IPS-18c (cell line): ENCODE data around the gene MPDU1.
"Not testable (repeated sequence)": the region's sequence is repeated elsewhere in the genome, so short reads cannot be mapped to it uniquely, and the experiment has no call there.

Experiments
- H3K4me3 ChIP-seq: 2 replicates; pipeline ENCODE4 v1.7.0; 2013; ENCODE audit warnings: low read depth, mild to moderate bottlenecking, low read length, moderate library complexity; ENCODE audit not compliant: insufficient read depth
- H3K9me3 ChIP-seq: one replicate; pipeline ENCODE4 v1.6.1; 2013; ENCODE audit warnings: mild to moderate bottlenecking, low read length, moderate library complexity; ENCODE audit not compliant: control insufficient read depth, insufficient read depth

The MPDU1 gene

DNA sequence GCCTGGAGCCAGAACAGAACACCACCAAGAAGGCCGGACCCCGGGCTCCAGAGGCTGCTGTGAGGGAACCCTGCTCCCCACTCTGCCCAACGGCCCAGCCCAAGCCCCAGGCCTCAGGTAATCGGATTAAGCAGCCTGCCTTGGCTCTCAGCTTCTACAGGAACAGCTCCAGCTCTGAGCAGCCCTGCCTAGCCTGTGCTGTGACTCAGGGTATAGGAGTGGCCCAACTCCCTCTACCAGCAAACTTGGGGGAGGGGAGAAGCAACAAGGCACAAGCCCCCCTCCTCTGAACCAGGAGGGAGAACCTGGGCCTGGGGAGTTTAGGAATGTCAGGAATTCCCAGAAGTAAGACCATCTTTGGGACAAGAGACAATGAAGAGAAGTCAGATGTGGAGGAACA, 7.1 kb downstream of the MPDU1 start:
- H3K9me3 ChIP-seq = no peaks in the 10 kb centered on the region
- H3K4me3 ChIP-seq = no peak overlapping the region

DNA sequence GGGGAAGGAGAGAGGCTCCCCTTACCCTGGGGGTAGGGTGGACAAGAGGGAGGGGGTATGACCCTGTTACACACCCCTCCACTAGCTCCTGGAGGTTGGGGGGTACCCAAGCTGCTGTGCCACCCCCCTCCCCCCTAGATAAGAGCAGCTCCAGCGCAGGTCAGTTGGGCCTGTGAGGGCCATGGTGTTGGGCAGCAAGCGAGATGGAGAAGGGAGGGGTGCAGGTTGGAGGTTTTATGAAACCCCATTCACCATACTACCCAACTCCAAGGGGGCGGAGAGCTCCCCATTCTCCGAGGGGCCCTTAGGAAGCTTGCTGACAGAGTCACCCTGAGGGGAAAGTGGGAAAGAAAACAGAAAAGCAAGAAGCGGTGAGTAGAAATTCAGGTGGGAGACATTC, 7.9 kb downstream of the MPDU1 start:
- no peak overlapping the region for H3K4me3 ChIP-seq
- H3K9me3 ChIP-seq = no peaks in the 10 kb centered on the region

DNA sequence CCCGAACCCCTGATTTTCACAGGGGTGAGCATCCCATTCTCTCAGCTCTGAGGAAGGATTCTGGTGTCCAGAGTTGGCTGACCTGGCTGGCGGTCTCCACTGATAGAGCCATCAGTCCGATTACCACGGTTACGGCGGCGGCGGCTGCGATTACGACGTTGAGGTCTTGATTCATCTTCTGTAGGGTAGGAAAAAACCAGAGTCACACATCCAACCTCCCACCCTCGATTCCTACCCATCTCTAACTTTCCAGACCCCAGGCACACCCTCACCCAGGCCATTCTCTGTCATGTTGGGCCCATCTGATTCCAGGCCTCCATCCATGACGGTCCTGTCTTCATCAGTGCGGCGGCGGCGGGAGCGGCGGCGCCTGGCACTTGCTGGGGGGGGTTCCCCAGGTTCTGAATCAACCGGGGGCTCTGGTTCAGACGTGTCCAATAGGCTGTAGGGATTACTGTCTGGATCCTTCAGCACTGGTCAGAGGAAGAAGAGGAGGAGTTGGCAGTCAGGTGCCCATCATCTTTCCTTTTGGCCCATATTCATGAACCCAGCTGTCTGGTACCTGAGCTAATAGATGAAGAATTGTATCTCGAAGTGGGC, 8.9 kb downstream of the MPDU1 start:
- H3K4me3 ChIP-seq = no peak overlapping the region
- H3K9me3 ChIP-seq = no peaks in the 10 kb centered on the region

DNA sequence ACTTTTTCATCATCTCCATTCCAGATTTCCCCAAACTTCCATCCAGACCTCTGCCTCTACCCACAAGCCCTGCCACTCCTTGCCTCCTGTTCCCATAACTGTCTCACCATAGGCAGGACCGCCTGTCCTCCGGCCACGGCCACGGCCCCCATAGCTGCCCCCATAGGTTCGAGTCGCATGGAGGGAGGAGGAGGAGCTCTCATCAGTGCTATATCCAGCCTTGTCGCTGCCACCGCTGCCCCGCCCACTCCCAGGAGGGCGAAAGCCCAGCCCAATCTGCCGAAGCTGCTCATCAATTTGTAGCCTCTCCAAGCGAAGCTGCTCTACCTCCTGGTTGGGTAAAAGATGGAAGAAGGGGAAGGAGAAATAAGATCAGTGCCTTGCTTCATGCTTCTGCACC, 9.6 kb downstream of the MPDU1 start:
- Histone ChIP-seq H3K4me3 (no peak overlapping the region), H3K9me3 (no peaks in the 10 kb centered on the region)

DNA sequence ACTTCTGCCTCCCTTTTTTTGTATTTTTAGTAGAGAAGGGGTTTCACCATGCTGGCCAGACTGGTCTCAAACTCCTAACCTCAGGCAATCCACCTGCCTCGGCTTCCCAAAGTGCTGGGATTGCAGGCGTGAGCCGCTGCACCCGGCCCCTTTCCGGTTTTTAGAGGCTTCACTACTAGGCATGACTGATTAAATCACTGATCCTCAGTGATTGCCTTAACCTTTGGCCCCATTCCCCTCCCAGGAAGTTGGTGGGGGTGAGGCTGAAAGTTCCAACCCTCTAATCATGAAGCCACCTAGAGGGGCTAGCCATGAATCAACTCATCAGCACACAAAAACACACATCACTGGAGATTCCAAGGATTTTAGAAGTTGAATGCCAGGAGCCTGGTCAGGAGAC, 13.9 kb downstream of the MPDU1 start:
- H3K4me3 ChIP-seq, H3K9me3 ChIP-seq: not testable (repeated sequence)

DNA sequence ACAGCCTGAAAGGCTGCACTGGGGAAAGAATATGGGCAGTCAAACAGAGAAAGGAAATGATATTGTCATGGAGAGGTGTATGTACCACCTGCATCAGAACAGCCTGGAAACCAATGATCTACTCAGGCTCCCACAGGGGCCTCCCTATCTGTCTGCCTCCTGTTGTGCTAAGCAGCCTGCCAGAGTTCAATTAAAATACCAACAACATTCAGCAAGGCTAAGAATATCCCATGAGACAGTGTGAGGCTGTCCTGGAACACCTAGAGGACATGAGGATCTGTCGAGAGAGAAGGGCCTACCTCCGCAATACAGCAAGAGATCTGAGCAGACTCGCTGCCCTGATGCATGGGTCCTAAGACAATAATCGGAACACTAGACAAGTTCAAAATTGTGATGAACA, 22.6 kb downstream of the MPDU1 start:
- no peaks in the 10 kb centered on the region for H3K9me3 ChIP-seq

DNA sequence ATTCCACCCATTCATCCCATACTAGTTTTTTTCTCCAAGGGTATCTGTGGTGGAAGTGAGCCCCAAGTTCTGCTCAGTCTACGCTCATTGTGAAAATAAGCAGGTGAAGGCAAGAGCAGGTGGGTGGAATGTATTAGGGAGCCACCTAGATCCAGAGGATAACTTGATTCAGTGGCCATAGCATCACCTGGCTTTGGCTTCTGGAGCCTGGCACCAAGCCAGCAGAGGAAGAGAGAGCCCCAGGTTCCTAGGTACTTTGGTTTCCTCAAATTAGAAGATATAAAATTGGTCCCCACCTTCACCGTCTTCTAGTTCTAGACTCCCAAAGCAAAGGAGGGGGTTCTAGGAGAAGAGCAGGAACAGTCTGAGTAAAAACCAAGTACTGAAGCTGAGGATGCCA, 27.0 kb downstream of the MPDU1 start:
- Histone ChIP-seq H3K9me3 (no peaks in the 10 kb centered on the region), H3K4me3 (no peak overlapping the region)

More for the DNA sequence above, 22.6 kb downstream of the MPDU1 start:
- no peak overlapping the region for H3K4me3 ChIP-seq

DNA sequence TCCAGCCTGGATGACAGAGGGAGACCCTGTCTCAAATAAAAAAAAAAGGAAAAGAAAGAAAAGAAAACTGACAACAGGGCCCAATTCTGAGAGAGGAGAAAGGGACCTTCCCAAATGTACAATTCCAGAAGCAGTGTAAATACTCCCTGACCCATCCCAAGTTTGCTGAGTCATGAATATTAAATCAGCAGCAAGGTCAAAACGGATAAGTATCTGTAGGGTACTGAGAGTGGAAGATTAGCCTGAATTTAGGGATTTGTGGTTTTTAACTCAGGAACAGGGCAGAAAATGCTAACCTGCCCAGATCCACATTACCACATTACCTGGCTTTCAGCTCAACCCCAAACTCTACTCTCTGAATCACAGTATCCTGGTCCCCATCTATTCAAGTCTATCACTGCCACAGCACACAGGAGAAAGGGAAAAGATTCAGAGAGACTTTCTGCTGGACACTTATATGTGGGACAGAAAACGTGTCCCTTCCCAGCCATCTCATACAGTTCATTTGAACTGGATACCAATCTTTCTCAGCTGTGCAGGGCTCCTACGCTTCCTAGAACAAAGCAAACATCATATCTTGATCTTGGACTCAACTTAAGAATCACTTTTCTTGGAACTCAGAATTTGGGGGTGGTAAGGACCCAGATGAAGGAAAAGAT, 28.1 kb downstream of the MPDU1 start:
- Histone ChIP-seq H3K9me3 (no peaks in the 10 kb centered on the region), H3K4me3 (no peak overlapping the region; the same call in 1 of the 2 replicates)

DNA sequence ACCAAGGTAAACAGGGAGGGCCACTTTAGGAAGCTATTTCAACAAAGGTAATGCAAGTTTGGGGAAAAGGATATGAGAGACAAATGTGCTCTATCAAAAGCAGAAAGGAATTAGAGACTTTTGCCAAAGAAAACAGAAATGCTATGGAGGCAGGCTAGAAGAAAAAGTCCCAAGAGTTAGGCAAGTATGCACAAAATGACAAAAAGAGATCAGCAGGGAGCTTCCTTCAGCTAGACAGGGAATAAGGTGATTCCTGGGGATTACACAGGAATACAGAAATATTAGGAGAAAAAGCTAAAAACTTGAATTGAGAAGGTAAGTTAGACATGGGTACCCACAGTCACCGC, 28.6 kb downstream of the MPDU1 start:
- Histone ChIP-seq H3K9me3 (no peaks in the 10 kb centered on the region), H3K4me3 (no peak overlapping the region)

DNA sequence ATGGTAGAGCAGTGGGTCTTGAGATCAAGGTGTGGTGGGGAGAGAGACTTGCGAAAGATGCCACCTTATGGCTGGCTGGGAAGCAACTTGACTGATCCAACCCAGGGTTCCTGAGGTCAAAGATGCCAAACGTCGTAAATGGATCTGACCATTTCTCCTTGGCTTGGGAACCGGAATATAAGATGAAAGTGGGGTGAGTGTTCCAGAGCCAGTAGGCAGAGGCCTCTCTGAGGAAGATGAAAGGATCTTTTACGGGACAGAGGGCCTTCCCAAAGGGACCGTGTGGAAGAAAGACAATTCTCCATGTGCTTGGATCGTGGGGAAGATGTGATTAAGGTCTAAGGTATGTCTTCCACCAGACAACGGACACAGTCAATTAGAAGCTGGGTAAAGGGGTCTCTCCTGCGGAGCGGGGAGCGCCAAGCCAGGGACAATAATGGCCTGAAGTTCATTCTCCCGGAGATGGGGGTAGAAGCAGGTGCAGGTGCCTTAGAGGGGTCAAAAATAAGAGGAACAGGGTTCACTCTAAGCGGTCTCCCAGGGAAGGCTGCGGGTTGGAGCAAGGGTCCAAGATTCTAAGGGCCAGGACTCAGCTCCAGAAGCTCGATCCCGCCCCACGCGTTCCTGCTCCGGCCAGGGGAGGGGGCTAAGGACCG, 30.2 kb downstream of the MPDU1 start:
- H3K9me3 ChIP-seq = no peaks in the 10 kb centered on the region
- H3K4me3 ChIP-seq = peak overlapping the region; percentile 87

DNA sequence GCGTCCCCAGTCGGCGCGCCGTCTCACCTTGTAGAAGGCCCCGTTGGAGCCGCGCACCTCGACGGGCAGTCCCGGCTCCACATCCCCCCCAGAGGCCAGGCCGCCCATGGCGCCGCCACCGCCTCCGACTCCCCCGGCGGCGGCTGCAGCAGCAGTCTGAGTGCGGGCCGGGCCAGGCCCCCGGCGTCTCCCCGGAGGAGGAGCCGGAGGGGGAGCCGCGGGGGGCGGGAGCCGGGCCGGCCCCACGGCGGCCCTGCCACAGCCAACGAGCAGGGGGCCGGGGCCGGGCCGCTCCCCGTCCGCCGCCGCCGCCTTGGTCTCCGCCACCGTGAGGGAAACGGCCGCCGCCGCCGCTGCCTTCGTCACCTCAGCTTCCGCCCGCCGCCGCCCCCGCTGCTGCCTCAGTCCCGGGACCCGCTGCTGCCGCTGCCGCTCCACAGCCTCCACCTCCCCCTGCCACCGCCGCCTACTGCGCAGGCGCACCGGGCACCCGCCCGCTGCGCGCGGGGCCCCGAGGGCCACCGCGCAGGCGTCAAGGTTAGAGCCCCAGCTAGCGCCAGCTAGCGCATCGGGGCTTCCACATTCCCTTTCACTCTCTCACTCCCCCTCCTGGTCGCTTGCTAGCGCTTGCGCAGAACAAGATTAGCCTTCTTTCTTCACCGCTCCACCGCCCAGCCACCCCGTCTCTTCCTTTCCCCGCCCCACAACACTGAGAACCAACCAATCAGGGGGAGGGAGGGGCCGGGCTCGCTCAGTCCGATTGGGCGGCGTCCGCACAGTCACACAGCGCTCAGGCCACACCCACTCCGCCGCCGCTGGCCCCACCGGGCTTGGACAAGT, 31.0 kb downstream of the MPDU1 start, which contains the start of gene FXR2:
Gene FXR2, minus strand, starts transcription at position 473 of the 840 bp plus-strand sequence. Its CDS starts 365 bp downstream, at position 108.
- Histone ChIP-seq H3K9me3 (no peaks in the 10 kb centered on the region), H3K4me3 (peak within 1 kb of the TSS; percentile 87)

DNA sequence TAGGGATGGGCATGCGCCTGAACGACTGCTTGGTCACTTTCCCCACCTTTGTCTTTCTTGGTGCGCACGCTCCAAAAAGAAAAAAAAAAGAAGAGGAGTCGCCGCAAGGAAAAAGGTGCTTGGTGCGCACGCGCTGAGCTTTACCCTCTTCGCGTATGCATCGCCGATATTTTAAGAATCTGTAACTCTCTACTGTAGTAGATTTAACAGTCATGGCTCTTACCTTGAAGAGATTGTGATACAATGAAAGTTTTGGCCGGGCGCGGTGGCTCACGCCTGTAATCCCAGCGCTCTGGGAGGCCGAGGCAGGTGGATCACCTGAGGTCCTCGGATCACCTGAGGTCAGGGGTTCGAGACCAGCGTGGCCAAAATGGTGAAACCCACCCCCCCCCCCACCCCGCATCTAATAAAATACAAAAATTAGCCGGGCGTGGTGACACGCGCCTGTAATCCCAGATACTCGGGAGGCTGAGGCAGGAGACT, 31.7 kb downstream of the MPDU1 start:
- H3K4me3 ChIP-seq = peak overlapping the region; percentile 2; the same call in 1 of the 2 replicates
- no peaks in the 10 kb centered on the region for H3K9me3 ChIP-seq

DNA sequence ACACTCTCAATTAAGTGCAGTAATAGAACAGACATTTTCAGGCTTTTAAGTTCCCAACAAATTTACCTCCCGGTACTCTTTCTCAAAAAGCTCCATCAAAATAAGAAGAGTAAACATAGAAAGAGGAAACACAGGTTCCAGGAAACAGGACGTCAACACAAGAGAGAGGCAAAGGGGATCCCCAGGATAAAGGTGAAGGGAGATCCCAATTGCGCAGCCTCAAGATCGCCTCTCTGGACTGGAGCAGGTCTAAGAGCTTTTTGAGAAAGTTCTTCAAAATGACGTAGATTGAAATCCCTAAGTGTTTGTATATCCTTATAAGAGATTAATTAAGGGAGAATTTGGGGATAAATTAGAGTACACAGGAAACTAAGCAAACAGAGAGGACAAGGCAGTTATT, 35.0 kb downstream of the MPDU1 start:
- Histone ChIP-seq H3K4me3 (no peak overlapping the region), H3K9me3 (no peaks in the 10 kb centered on the region)

DNA sequence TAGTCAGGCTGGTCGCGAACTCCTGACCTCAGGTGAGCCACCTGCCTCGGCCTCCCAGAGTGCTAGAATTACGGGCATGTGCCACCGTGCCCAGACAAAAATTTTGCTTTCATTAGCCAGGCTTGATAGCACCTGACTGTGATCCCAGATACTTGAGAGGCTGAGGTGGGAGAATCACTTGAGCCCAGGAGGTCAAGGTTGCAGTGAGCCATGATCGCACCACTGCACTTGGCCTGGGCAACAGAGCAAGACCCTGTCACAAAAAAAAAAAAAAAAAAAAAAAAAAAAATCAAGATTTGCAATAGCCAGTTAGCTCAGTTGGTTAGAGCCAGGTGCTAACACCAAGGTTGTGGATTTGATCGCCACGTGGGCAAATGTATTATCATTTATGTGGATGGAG, 37.2 kb downstream of the MPDU1 start:
- H3K4me3 ChIP-seq = no peak overlapping the region
- H3K9me3 ChIP-seq = no peaks in the 10 kb centered on the region

DNA sequence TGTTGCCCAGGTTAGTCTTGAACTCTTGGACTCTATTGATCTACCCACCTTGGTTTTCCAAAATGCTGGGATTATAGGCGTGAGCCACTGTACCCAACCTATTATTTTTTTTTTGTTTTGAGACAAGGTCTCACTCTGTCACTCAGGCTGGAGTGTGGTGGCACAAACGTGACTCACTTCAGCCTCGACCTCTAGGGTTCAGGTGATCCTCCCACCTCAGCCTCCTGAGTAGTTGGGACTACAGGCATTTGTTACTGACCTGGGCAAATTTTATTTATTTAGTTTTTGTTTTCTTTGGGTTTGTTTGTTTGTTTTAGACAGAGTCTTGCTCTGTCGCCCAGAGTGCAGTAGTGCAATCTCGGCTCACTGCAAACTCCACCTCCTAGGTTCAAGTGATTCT, 40.0 kb downstream of the MPDU1 start:
- Histone ChIP-seq H3K4me3 (no peak overlapping the region), H3K9me3 (no peaks in the 10 kb centered on the region)

DNA sequence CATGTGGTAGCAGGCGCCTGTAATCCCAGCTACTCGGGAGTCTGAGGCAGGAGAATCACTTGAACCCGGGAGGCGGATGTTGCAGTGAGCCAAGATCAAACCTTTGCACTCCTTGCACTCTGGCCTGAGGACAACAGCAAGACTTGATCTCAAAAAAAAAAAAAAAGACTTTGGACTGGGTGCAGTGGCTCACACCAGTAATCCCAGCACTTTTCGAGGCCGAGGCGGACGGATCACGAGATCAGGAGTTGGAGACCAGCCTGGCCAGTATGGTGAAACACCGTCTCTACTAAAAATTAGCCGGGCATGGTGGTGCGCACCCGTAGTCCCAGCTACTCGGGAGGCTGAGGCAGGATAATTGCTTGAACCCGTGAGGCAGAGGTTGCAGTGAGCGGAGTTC, 42.1 kb downstream of the MPDU1 start:
- H3K4me3 ChIP-seq, H3K9me3 ChIP-seq: not testable (repeated sequence)

DNA sequence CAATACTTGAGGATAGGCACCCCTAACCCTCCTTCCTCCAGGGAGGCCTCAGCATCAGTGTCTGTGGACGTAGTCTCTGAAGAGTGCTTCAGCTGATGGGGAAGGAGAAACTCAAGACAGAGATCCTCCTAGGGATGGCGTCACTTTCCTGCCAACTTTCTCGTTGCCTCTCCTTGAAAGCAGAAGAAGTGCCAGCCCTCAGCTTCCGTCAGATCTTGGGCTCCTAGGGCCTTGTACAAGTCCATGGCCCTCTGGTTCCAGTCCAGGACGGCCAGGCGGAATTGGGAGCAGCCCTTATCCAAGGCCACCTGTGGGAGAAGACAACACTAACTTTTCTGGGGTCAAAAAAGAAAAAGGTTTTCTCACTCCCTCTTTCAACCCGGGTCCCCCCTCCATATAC, 42.7 kb downstream of the MPDU1 start:
- no peaks in the 10 kb centered on the region for H3K9me3 ChIP-seq
- H3K4me3 ChIP-seq = peak overlapping the region; percentile 94

DNA sequence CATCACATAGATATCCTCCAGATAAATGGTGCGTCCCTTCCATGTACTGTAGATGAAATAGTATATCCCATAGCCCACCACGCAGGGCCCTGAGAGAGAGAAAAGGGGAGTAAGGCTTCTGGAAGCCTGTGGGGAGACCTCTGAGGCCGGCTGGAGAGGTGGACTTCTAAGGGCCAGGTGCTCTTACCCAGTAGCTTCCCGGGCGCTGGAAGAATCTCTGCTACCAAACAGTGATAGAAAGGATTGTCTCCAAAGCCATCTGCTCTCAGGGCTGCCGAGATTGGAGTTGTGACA, 43.3 kb downstream of the MPDU1 start:
- Histone ChIP-seq H3K9me3 (no peaks in the 10 kb centered on the region), H3K4me3 (peak overlapping the region; percentile 94)
